ENCODE data around the gene ARHGAP23. TPM values are rescaled to one million over a fixed set of nuclear protein-coding genes. Genes with fewer than 3 reads are reported as not detected.
"Not testable (repeated sequence)": the region's sequence is repeated elsewhere in the genome, so short reads cannot be mapped to it uniquely, and the experiment has no call there.

Gene ARHGAP23
- total and polyA plus RNA-seq, 4 experiments from 2014 or later: 0.04 to 0.23 TPM; not detected in 2

DNA sequence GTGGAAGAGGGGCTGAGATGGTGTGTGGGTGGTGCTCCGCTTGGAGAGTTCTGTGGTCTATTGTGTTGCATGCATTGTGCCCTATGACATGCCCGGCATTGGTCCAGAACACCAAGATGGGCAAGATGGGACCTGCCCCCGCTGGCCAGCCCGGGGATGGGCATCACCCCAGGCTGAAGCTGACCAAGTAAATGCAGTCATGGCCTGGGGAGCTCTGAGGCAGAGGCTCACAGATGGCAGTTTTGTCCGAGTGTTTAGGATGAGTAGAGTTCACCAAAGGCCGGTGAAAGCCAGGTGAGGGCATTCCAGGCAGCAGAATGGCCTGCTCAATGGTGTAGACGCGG, 54.4 kb downstream of the ARHGAP23 start:
- H3K4me1 Mint-ChIP-seq: peaks cover 4 to 13% (median 11%) of the 10 kb centered on the region in 4 donors
- H3K27me3 Mint-ChIP-seq; intact Hi-C loops (cut with micrococcal nuclease); H3K4me3 ChIP-seq (ENCODE audit: low read length in 2 of 2); H3K9me3 Mint-ChIP-seq; H3K27me3 ChIP-seq (ENCODE audit: insufficient read depth, low read length); H3K27ac ChIP-seq (ENCODE audit: low read depth, low read length); H3K9me3 ChIP-seq (ENCODE audit: control insufficient read depth in 1 of 2, low read length in 2 of 2); DNase-seq; H3K36me3 Mint-ChIP-seq; POLR2A ChIA-PET (ENCODE audit: partially characterized antibody); H3K36me3 ChIP-seq (ENCODE audit: insufficient read depth, low read length); H3K4me1 ChIP-seq (ENCODE audit: insufficient read depth, low read length); H3K27ac Mint-ChIP-seq; CTCF ChIA-PET (ENCODE audit: partially characterized antibody); H3K4me3 Mint-ChIP-seq: not testable (repeated sequence)

DNA sequence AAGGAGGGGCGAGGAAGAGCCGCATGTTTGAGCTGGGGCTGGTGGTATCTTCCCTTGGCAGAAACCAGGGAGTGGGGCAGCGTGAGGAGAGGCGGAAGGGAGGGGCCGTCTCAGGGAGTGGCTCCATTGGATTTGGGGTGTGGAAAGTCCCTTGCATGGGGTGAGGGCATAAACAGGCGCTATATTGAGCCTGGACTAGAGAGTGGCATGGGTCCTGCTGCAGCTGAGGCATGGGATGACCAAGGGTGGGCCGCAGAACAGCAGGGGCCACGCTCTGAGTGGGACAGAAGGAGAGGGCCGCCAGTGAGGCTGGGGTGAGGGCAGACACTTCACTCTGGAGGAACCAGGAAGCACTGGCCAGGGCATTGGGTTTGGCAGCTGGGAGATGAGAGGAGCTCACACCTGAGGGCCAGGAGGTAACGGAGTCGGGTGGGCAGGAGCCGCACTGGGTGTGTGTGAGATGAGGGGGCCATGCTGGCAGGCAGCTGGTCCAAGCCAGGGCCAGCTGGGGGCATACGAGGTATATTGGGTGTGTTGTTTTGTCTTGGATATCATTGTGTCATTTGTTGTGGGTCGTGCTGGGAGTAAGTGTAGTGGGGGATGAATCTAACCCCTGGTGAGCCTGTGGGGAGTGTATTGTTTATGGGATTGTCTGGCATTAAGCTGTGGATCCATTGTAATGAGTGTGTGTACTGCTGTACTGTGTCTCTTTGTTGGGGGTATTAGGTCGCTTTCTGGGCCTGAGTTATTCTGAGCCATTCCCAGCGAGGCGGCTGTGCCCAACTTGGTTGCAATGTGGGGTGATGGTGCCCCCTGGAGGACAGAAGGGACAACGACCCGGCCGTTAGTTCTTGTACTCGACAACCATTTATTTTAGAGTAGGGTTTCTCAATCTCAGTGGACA, 56.2 kb downstream of the ARHGAP23 start:
- H3K27ac ChIP-seq (ENCODE audit: low read depth, low read length); POLR2A ChIA-PET (ENCODE audit: partially characterized antibody); H3K36me3 Mint-ChIP-seq; H3K4me1 ChIP-seq (ENCODE audit: insufficient read depth, low read length); H3K27me3 Mint-ChIP-seq; H3K27me3 ChIP-seq (ENCODE audit: insufficient read depth, low read length); H3K9me3 ChIP-seq (ENCODE audit: control insufficient read depth in 1 of 2, low read length in 2 of 2); H3K9me3 Mint-ChIP-seq; H3K4me3 ChIP-seq (ENCODE audit: low read length in 2 of 2); H3K36me3 ChIP-seq (ENCODE audit: insufficient read depth, low read length): not testable (repeated sequence)
- Mint-ChIP-seq H3K4me3 (peak overlapping the region in 5 of 8 donors; percentile 29 to 71 (median 61)), H3K27ac (peak overlapping the region in 5 of 7 donors; percentile 12 to 76 (median 68)), H3K4me1 (peaks cover 4 to 13% (median 11%) of the 10 kb centered on the region in 4 donors)
- CTCF ChIA-PET (ENCODE audit: partially characterized antibody): interaction anchor here (0.9 kb wide), 1 partner anchor 61 kb away, joined by 3 read pairs; no protein-coding TSS in a partner anchor
- intact Hi-C loops (cut with micrococcal nuclease): loop anchor here (1.0 to 2.0 kb wide), 2 partner anchors 40 to 61 kb away; no protein-coding TSS in a partner anchor
- DNase-seq: peak in 4 of 5 donors; percentile 39 to 53 (median 45)

DNA sequence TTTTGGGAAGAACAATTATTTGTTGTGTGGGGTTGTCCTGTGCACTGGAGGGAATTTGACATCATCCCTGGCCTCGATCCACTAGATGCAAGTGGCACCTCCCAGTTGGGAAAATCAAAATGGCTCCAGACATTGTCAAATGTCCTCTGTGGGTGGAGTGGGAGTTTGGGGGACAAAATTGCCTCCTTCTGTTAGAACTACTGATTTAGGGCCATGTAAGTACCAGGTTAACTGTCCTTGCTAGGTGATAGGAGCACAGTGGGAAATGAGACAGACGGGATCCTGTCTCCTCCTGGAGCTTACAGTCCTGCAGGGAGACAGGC, 56.8 kb downstream of the ARHGAP23 start:
- Mint-ChIP-seq H3K4me3 (peak overlapping the region in 7 of 8 donors; percentile 17 to 71 (median 61)), H3K27ac (peak overlapping the region in 6 of 7 donors; percentile 12 to 76 (median 73)), H3K36me3 (no peaks in the 10 kb centered on the region), H3K4me1 (peaks cover 4 to 13% (median 11%) of the 10 kb centered on the region in 4 donors), H3K27me3 (no peaks in the 10 kb centered on the region), H3K9me3 (no peaks in the 10 kb centered on the region)
- no peak overlapping the region for H3K4me3 ChIP-seq (ENCODE audit: low read length in 2 of 2)
- H3K4me1 ChIP-seq (ENCODE audit: insufficient read depth, low read length): peaks cover 3% of the 10 kb centered on the region
- peak in 1 of 5 donors; percentile 7 for DNase-seq
- CTCF ChIA-PET (ENCODE audit: partially characterized antibody): interaction anchor here (0.7 to 1.2 kb wide), 3 partner anchors 60 to 72 kb away, joined by 3 to 4 read pairs (median 3); no protein-coding TSS in a partner anchor
- no peak overlapping the region for H3K27ac ChIP-seq (ENCODE audit: low read depth, low read length)
- H3K27me3 ChIP-seq (ENCODE audit: insufficient read depth, low read length): no peaks in the 10 kb centered on the region
- H3K36me3 ChIP-seq (ENCODE audit: insufficient read depth, low read length): no peaks in the 10 kb centered on the region
- POLR2A ChIA-PET (ENCODE audit: partially characterized antibody): no interaction called here
- intact Hi-C loops (cut with micrococcal nuclease): loop anchor here (1.0 to 2.0 kb wide), 2 partner anchors 40 to 62 kb away; no protein-coding TSS in a partner anchor
- no peaks in the 10 kb centered on the region for H3K9me3 ChIP-seq (ENCODE audit: control insufficient read depth in 1 of 2, low read length in 2 of 2)

DNA sequence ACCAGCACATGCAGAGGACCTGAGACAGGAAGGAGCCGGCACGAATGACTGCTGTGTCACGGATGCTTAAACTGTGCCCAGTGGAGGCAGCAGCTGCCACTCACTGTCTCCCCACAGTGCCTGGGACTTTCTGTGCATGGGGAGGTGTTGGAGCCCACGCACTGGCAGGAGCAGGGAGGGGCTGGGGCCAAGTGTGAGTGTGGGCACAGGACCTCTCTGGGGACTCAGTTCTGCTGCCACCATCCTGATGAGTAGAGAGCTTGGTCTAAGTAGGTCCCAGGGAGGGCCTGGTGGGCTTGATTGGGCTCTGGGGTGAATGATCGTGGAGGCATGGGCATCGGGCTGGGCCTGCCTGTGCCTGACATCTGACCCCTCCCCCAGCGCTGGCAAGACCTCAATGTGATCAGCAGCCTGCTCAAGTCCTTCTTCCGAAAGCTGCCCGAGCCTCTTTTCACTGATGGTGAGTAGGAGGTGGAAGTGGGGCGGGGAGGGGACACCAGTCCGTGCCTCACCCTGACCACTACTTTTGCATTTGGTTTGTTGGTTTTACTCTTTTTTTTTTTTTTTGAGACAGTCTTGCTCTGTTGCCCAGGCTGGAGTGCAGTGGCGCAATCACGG, 57.5 kb downstream of the ARHGAP23 start:
- peak overlapping the region in 5 of 7 donors; percentile 12 to 74 (median 72) for H3K27ac Mint-ChIP-seq
- H3K4me1 ChIP-seq (ENCODE audit: insufficient read depth, low read length); H3K4me3 ChIP-seq (ENCODE audit: low read length in 2 of 2); H3K36me3 Mint-ChIP-seq; H3K9me3 ChIP-seq (ENCODE audit: control insufficient read depth in 1 of 2, low read length in 2 of 2); POLR2A ChIA-PET (ENCODE audit: partially characterized antibody); H3K9me3 Mint-ChIP-seq; H3K27ac ChIP-seq (ENCODE audit: low read depth, low read length); H3K36me3 ChIP-seq (ENCODE audit: insufficient read depth, low read length); H3K27me3 ChIP-seq (ENCODE audit: insufficient read depth, low read length); H3K27me3 Mint-ChIP-seq: not testable (repeated sequence)
- peak overlapping the region in 6 of 8 donors; percentile 46 to 71 (median 62) for H3K4me3 Mint-ChIP-seq
- H3K4me1 Mint-ChIP-seq: peaks cover 4 to 13% (median 11%) of the 10 kb centered on the region in 4 donors
- CTCF ChIA-PET (ENCODE audit: partially characterized antibody): interaction anchor here (0.7 to 1.2 kb wide), 3 partner anchors 61 to 72 kb away, joined by 3 to 4 read pairs (median 3); no protein-coding TSS in a partner anchor
- intact Hi-C loops (cut with micrococcal nuclease): loop anchor here (1.0 to 2.0 kb wide), 2 partner anchors 41 to 62 kb away; no protein-coding TSS in a partner anchor
- DNase-seq: peak; percentile 19 to 65 (median 42)

DNA sequence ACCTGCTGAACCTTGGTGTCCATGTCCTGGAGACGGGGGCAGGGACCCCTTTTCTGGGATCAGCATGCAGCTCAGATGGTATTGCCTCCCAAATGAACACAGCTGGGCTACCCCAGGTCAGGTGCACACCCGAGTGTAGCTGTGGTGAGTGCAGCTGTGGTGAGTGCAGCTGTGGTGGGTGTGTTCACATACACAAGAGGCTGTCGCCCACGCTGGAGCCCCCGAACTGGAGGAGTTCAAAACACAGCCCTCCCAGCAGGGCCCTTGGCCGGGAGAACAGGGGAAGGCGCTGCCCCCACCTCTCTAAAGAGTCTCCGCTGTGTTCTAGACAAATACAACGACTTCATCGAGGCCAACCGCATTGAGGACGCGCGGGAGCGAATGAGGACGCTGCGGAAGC, 61.5 kb downstream of the ARHGAP23 start:
- DNase-seq; intact Hi-C loops (cut with micrococcal nuclease); H3K36me3 ChIP-seq (ENCODE audit: insufficient read depth, low read length); H3K4me3 ChIP-seq (ENCODE audit: low read length in 2 of 2); H3K27me3 ChIP-seq (ENCODE audit: insufficient read depth, low read length); H3K27ac ChIP-seq (ENCODE audit: low read depth, low read length); H3K9me3 Mint-ChIP-seq; H3K27ac Mint-ChIP-seq; H3K9me3 ChIP-seq (ENCODE audit: control insufficient read depth in 1 of 2, low read length in 2 of 2); H3K27me3 Mint-ChIP-seq; H3K4me3 Mint-ChIP-seq; H3K4me1 ChIP-seq (ENCODE audit: insufficient read depth, low read length); H3K36me3 Mint-ChIP-seq; CTCF ChIA-PET (ENCODE audit: partially characterized antibody); POLR2A ChIA-PET (ENCODE audit: partially characterized antibody): not testable (repeated sequence)
- H3K4me1 Mint-ChIP-seq: peaks cover 6 to 17% (median 12%) of the 10 kb centered on the region in 4 donors

DNA sequence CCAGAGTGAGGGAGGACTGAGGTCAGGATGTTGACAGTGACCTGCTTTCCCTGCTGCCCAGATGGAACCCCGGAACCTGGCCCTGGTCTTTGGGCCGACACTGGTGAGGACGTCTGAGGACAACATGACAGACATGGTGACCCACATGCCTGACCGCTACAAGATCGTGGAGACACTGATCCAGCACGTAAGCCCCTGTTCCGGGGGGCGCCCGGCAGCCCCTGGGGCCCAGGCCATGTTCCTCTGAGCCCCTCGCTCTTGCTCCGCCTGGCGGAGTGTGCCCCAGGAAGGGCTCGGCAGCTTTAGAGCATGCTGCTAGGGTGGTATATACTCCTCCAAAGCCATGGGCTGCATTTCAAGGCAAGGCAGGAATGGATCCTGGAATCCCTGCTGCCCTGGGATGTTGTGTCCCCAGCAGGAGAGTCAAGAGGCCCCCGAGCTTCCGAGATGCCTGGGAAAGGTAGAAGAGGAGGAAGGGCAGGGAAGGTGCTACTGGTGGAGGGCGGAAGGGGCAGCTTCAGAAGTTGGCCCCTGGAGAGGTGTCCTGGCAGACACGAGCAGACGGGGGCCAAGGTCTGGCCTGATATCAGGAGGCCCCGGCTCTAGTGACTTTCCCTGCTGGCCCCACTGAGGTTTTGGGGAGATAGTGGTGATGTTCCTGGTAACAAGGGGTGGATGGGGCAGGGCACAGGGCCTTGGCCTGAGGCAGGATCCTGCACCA, 63.2 kb downstream of the ARHGAP23 start:
- intact Hi-C loops (cut with micrococcal nuclease): loop anchor here (1.0 kb wide), 3 partner anchors 68 to 172 kb away; no protein-coding TSS in a partner anchor
- H3K9me3 Mint-ChIP-seq; DNase-seq; H3K4me1 ChIP-seq (ENCODE audit: insufficient read depth, low read length); H3K27me3 Mint-ChIP-seq; H3K9me3 ChIP-seq (ENCODE audit: control insufficient read depth in 1 of 2, low read length in 2 of 2); H3K4me3 ChIP-seq (ENCODE audit: low read length in 2 of 2); H3K4me3 Mint-ChIP-seq; H3K27ac Mint-ChIP-seq; H3K27ac ChIP-seq (ENCODE audit: low read depth, low read length); H3K27me3 ChIP-seq (ENCODE audit: insufficient read depth, low read length); H3K4me1 Mint-ChIP-seq; H3K36me3 Mint-ChIP-seq; POLR2A ChIA-PET (ENCODE audit: partially characterized antibody); H3K36me3 ChIP-seq (ENCODE audit: insufficient read depth, low read length): not testable (repeated sequence)
- CTCF ChIA-PET (ENCODE audit: partially characterized antibody): interaction anchor here (1.7 kb wide), 1 partner anchor 176 kb away, joined by 7 read pairs; no protein-coding TSS in a partner anchor
